HG02759 (cell line): Measurements from ENCODE around the gene PLEKHG5.
"Not testable (repeated sequence)": the region's sequence is repeated elsewhere in the genome, so short reads cannot be mapped to it uniquely, and the experiment has no call there.

Experiments used
- ATAC-seq: cut with Tn5 transposase; IDR thresholded peaks from one replicate; pipeline ENCODE4 v1.9.1; 2021; ENCODE audit warnings: mild to moderate bottlenecking, moderate library complexity; ENCODE audit not compliant: unreplicated experiment

PLEKHG5 gene

DNA sequence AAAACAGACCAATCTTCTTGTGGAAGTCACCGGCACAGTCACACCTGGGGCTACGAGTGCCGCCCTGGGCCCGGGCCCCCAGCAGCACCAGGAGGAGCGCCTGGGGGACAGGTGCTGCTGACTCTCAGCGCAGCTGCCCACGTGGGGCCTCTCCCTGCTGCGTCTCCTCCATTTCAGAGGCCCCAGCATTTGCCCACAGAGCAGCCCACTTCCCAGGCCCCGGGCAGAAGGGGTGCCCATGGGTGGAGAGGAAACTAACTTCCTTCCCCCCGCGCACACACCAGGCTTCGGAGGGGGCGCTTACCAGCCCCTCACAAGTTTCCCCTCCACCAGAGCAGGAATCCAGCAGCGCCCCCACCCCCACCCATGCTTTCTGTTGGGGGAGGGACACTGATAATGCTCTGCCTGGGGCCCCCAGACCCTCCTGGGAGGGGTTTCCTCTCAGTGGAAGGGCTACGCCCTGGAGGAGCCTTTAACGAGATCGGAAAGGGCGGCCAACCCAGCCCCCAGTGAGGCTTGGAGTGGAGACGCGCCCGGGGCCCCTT lies 25.9 kb downstream of the PLEKHG5 start:
- ATAC-seq: no peak

DNA sequence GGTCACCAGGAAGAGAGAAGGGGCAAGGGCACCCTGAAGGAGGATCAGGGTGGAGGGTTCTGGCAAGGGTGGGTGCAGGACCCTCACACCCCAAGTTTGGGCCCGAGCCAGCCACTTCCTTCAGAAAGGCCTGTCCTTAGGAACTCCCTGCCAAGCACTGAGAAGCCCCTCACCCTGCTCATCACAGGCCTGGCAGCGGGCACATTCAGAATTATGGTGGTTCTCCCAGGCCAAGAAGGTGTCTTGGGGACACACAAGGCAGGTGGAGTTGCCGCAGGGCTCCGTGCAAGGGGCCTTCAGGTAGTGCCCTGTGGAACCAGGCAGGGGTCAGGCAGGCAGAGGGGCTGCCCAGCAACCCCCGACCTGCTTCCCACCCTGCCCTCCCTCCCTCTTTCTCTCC lies 26.6 kb downstream of the PLEKHG5 start:
- no peak for ATAC-seq

DNA sequence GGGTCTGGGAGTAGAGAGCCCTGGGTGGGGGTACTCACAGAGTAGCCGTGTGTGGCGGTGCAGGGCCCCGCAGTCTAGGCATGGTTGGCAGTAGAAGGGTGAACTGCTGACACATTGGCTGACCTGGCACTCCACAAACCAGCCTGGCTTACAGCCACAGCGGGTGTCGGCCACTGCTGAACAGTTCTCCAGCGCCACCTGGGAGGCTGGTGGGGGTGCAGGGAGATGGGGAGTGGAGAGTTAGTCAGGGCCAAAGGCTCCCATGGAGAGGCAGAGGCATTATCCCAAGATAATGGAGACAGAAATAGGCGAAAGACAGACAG lies 27.0 kb downstream of the PLEKHG5 start:
- ATAC-seq: no peak

DNA sequence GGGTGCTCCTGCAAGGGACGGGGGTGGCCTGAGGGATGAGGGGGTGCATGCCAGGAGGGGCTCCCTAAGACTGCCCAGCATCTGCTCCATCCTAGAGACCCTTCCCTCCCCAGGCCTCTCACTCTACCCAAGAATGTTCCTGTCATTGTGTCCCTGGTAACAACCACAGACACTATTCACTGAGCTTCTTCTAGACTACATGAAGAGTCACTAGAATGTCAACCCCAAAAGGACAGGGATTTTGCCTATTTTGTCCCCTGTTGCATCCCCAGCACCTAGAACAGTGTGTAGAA lies 28.4 kb downstream of the PLEKHG5 start:
- no peak for ATAC-seq

DNA sequence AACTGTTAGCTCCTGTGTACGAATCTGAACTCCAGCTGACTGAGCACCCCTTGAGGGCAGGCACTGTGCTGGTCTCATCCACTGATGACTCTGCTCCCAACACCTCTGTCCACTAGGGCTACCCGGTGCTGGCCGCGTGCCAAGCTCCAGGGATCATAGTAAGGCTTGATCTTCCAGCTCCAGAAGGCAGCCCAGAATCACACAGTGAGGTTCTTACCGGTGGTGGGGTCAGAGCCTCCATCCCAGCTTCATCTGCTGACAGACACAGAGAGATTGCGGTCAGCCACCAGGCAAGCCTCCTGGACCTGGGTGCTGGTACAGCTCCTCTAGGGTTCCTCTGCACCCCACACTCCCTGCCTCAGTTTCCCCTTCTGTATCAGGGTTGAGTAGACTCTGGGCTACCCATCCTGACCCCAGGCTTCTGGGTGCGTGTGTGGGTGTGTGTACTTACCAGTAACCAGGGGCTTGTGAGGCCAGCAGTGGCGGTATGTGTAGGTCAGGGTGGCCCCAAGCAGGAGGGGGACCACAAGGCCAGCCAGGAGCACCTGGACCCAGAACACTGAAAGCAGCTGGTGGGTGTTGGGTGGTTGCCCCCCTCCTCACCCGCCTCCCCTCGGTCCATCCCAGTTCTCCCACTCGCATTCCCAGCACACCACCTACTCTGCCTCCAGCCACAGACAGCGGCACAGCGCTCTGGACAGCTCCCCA lies 28.9 kb downstream of the PLEKHG5 start:
- ATAC-seq: no peak

DNA sequence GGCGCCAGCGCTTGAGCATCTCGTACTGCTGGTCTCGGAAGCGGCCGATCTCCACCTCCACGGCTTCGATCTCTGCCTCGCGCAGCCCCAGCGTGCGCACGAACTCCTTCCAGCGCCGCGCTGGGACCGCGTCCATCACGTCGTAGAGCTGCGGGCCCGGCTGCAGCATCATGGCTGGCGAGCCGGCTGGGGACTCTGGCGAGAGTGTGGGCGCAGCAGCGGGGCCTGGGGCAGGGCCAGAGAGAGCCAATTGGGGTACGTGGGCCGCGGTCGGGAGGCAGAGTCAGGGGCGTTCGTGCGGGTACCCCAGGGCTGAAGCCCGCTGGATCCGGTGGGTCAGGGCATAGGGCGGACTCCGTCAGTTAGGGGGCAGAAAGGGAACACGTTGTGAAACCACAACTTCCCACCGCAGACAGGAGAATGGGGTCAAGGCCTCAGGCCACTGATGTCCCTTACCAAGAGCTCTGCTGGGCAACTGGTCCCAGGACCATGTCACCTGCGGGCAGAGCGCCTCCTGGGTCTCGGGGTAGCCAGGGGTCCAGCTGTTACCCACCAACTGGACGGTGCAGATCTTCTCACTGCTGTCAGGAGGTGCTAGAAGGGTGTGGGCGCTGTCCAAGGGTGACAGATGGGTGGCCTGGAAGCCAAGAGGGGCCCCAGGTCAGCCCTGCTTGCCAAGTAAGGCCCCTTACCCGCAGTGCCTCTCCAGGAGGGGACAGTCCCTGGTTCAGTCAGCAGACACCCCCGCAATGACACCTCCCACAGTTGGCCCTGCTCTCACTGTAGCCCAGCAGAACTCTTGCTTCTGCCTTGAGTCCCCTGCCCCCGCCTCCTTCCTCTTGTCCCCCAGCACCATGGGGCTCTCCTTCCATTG lies 29.7 kb downstream of the PLEKHG5 start:
- no peak for ATAC-seq

DNA sequence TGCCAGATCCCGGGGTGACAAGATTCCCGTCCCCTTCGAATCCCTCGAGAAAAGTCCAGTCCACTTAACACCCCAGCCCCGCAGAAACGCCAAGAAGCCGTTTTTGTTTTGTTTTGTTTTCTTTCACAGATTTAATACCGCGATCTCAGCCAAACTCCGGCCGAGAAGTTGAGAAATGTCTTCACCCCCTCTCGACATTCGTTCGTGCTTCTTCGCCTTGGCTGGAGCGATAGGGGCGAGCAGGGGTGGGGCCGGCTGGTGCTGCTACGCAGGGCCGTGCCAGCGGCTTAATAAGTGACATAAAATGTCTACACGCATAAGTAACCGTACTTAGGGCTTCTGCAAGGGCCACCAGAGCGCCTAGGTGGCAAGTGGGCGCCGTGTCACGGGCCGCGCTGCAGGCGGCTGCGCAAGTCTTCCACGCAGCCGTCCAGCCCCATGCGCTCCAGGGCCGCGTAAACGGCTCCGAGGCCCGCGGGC lies 30.4 kb downstream of the PLEKHG5 start:
- ATAC-seq: no peak

DNA sequence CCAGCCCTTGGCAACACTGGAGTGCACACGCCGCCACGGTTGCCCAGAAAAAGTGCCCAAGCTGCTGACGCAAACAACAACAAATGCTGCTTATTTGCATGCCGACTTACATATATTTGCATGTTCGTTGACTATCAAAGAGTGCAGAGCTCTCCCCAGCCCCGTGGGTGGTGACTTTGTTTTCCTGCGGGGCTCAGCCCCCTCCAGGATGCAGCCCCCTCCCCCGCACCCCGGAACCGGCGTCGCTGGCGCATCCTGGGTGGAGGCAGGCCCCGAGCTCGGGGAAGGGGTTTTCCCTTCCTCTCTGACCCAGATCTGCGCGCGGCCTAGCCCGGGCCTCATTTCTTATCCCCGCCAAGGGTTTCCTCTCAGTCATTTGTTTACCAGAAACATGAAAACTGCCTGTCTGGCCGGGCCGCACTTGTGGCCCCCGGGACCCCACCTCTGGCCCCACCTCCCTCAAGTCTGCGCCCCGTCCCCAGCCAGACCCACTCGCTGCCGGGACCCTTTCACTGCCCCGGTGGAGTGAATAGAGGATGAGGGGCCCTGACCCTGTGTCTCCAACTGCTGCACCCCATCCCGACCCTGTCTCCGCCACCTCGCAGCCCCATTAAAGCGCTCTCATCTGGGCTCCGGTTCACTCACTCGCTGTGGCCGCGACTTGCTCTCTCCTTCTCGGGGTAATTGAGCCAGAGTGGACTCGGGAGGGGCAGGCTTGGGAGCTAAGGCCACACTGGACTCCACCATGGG lies 31.0 kb downstream of the PLEKHG5 start:
- no peak for ATAC-seq

DNA sequence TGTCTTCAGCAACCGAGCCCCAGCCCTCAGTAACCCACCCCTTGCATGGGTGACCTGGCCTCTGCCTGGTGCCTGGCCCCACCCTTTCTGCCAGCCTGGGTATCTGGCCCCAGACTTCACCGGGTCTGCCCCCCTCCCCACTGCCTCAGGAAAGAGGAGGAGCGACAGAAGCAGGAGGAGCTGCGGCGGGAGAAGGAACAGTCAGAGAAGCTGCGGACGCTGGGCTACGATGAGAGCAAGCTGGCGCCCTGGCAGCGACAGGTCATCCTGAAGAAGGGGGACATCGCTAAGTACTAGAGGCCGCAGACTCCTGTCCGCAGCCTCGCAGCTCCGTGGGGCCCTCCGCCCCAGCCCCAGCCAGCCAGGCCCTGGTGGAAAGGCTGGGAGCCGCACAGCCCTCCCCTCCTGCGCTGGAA lies 31.6 kb downstream of the PLEKHG5 start:
- ATAC-seq: no peak

DNA sequence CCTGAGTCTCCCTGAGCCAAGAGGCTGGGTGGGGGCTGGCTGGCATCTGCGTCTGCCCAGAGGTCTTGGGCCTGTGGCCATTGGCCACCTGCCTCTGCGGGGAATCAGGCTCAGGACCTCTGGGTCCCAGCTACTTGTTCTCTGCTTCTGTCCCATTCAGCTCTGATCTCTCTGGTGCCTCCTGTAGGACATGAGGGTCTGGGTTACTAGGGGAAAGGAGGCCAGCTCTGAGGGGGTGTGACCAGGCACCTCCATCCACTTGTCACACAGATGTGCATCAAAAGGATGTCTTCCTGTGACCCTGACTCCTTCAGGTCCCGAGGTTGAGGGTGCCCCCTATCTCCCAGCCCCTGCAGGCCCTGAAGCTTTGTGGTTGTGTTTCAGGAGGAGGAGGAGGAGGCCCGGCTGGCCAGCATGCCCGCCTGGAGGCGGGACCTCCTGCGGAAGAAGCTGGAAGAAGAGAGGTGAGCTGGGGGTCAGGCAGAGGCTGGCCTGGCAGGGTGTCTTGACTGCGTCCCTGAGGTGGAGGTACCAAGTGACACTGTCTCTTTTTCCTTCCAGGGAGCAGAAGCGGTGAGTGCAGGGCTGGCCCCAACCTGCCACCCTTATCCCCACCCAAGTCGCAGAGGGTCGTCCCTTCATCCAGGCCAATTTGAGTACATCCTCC lies 34.5 kb downstream of the PLEKHG5 start:
- no peak for ATAC-seq

DNA sequence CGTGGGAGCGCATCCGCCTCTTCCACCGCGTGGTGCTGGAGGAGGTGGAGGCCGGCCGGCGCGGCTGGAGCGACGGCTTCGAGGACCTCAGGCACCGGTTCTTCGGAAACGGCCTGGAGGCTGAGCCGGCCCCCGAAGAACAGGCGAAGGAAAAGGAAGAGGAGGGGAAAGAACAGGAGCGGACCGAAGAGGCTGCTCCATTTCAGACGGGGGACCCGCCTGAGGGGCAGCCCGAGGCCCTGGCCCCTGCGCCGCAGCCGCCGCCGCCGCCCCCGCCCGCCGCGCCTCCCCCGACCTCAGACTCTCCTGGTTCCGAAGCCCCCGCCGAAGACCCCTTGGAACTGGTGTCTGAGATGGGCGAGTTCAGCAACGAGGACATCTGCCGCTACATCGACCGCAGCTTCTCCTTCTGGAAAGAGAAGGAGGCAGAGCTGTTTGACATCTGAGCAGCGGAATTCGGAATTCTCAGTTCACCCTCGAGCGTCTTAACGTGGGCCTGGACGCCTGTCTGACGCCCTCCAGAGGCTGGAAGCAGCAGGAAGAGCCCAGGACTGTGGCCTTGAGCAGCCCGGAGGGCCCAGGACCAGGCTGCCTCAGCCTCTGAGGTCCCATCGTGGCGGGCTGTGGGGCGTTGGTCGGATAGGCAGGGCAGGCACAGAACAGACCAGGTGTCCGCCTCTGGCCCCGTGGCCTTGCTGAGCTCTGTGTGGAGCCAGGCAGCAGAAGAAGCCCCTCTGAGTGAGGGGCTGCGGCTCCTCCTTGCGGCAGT lies 35.5 kb downstream of the PLEKHG5 start:
- ATAC-seq: not testable (repeated sequence)

DNA sequence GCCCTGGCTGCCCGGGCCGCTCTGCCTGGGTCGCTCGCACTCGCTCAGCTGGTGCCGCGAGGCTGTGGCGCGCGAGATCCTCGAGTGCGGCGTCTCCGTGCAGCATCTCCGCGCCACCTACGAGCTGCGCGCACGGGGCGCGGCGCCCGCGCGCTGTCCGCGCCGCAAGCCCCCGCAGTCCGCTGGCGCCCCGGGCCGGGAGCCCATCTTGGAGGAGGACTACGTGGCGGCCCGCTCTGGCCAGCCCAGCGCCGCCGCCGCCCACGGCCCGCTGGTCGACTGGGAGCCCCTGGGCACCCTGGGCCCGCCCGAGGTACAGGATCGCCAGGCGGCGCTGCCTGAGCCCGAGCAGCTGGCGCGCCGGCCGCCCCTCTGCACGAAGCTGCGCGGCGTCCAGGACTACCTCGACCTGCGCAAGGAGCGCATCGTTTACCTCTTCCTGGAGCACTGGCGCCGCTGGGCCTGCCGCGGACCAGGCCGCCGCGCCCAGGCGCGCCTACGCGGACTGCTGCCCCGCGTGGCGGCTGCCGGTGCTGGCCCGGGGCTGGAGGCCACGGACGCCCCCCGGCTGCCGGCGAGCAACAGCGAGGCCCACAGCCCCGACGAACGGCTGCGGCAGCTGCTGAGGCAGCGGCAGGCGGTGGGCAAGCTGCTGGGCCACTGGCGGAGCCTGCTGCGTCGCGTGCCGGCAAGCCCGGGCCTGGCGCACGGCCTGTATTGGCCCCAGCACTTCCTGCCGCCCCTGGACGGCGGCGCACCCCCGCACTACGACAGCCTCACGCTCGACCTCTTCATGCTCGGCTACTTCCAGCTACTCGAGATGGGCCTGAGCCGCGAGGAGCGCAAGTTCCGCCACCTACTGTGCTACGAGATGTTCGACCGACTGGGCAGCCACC lies 36.4 kb downstream of the PLEKHG5 start:
- no peak for ATAC-seq

DNA sequence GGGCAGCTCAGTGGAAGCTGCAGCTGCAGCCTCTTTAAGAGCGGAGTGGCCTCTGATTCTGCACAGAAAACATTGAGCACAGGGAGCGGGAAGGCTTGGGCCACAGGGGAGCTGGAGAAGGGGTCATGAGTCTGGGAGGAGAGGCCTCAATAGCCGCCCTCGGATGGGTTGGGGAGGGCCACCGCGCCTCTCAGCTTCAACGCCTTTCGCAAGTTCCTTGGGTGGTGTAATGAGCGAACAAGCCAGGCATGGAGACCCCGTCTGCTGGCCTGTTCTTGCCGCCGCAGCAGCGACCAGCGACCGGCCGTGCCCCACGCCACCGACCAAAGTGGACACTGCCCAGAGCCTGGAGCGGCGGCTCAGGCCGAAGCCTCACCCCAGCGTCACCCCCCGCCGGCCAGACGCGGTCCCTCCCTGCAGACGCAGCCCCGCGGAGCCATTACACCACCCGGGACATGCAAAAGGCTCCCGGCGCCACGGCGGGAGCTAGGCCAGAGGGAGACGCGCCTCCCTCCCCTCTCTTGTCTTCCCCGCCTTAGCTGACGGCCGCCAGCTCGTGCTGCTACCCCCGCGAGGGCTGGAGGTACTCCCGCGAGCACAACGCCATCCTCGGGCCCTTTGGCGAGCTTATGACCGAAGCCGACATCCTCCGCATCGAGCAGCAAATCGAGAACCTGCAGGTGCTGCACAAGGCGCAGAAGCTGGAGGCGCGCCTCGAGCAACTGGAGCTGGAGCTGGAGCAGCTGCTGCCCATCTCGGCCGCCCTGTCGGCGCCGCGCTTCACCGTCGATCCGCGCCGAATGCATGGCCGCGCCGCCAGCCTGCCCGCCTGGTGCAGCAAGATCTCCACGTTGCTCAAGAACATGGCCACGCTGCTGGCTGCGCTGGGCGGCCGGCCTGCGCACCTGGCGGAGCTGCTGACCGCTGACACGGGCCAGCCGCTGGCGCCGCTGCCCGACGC lies 37.3 kb downstream of the PLEKHG5 start:
- not testable (repeated sequence) for ATAC-seq

DNA sequence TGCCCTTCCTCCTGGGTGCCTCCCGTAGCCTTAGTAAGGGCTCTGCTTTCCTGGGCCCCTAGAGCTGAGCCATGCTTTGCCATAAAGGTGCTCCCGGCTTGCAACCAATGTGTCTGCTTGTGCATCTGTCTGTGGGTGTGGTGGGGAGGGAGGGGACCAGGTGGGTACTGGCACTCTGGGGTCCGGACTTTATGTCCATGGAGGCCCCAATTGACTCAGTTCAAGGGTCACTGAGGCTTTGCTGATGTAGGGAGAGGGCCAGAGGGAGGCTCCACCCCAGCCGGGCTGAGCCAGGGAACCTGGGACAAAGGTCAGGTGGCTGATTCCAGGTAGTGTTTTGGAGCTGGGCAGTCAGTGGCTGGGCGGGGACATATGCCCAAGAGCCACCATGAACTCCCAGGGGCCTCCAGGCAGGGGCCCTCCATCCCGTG lies 40.5 kb downstream of the PLEKHG5 start:
- ATAC-seq: no peak

DNA sequence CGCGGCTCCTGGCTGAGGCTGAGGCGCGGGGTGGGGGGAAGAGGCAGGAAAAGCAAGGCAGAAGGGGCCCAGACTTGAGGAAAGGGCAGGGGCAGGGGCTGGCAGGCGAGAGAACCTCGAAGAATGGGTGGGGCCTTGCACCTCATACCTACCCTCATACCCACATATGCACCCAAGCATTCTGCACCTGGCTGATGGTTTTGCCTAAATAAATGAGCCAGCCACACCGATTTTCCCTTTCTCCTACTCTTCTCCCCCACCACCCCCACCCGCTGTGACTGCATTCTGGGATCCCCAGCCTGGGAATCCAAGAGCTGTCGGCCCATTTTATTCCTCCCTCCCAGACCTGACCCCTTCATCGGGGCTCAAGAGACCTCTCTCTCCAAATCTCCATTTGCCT lies 41.0 kb downstream of the PLEKHG5 start:
- not testable (repeated sequence) for ATAC-seq

DNA sequence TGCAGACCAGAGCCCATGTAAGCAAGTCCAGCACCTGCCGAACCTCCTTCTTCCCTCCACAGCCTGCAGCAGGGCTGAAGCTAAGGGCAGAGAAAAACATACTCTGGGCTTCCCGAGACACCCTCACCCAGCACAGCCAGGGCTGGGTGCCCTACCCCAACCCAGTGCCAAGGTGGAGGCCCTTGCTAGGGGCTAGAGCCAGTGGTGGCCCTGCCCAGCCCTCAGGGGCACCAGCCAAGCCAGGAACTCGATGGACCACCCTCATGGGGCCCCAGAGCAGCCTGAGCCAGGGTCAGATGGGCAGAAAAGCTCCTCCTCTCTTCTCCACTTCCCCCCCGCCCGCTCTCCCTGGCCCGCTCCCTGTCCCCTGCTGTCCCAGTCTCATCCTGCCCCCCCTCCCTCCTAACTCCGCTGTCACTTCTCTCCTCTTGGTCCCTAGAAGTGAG lies 41.4 kb downstream of the PLEKHG5 start:
- ATAC-seq: no peak

DNA sequence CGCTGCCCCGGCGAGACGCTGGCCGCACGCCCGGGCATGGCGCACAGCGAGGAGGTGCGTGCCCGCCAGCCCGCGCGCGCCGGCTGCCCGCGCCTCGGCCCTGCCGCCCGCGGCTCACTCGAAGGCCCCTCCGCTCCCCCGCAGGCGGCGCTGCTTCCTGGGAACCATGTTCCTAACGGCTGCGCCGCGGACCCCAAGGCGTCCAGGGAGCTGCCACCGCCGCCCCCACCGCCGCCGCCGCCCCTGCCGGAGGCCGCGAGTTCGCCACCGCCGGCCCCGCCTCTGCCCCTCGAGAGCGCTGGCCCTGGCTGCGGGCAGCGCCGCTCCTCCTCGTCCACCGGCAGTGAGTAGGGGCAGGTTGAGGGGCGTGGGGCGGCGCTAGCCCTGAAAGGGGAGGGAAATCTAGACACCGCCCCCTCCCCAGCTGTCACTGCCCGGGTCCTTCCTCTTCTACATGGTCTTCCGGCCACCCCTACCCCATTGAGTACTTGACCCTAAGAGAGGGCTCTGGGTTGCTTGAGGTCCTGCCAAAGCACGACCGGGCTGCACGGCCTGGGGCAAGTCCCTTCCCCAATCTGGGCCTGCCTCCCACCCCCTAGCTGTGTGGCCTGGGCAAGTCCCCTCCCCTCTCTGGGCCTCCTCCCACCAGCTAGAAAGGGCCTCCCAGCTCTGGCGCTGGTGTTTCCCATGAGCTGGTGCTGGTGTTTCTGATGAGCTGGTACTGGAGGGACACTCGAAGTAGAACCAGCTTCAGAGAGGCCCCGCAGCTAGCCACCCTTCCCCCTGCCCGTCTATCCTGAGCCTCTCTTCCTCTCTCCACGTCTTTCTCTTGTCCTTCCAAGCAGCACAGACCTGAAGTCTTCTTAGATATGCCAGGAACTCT lies 42.5 kb downstream of the PLEKHG5 start:
- no peak for ATAC-seq
